Measurements from ENCODE around the gene AMIGO3.

The AMIGO3 gene

GRCh38 chr3:49668861-49669260 is 50.6 kb downstream of the AMIGO3 start:
- DNase-seq (ENCODE audit: low read depth in 2 of 2, low spot score in 1 of 2), result no peak

- no peak for DNase-seq (ENCODE audit: low read depth in 2 of 2, low spot score in 1 of 2)
These were observed 51.1 kb downstream of the AMIGO3 start for GRCh38 chr3:49668414-49668797.

- no peak for DNase-seq (ENCODE audit: low read depth in 2 of 2, low spot score in 1 of 2)
These were observed 51.6 kb downstream of the AMIGO3 start for GRCh38 chr3:49667701-49668413.

Data from stimulated activated CD8-positive, alpha-beta memory T cell treated with anti-CD3 and anti-CD28 coated beads, Interleukin-4, amount 100 ng/mL, for 4 hours (primary cell).